ENCODE results near the gene GALNT15. TPM values are rescaled to one million over a fixed set of nuclear protein-coding genes. Genes with fewer than 3 reads are reported as not detected.

GALNT15 gene
- total RNA-seq, 1 experiment from 2014 or later: not detected

DNA sequence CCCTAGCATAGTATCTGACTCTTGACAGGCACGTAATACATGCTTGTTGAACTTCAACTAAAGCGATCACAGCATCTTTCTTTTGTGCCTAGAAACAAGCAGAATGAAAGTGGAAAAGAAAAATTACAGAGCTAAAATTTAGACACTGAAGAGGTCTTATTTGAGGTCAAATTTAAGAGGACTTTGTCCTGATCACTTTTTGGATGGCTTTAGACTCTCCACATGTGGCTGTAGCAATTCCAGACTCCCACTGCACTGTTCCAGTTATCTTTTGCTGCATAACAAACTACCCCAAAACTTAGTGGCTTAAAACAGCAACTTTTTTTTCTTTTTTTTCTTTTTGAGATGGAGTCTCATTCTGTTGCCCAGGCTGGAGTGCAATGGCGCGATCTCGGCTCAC, 66.7 kb downstream of the GALNT15 start:
- Histone ChIP-seq H3K4me2 (no peak overlapping the region), H3K4me3 (no peak overlapping the region), H3K9me3 (ENCODE audit: insufficient read depth, low read depth) (no peaks in the 10 kb centered on the region), H2AFZ (no peak overlapping the region), H3F3A (ENCODE audit: insufficient read depth, low read depth) (peaks cover 4% of the 10 kb centered on the region; the same call in 1 of the 2 replicates), H4K20me1 (ENCODE audit: insufficient read depth) (no peaks in the 10 kb centered on the region), H3K27ac (no peak overlapping the region), H3K27me3 (ENCODE audit: insufficient read depth, low read depth) (no peaks in the 10 kb centered on the region), H3K4me1 (replicated peaks; ENCODE audit: insufficient read depth) (peaks cover 16% of the 10 kb centered on the region), H3K79me2 (ENCODE audit: low read depth) (no peaks in the 10 kb centered on the region), H3K9me2 (ENCODE audit: insufficient read depth) (no peaks in the 10 kb centered on the region), H3K36me3 (ENCODE audit: low read depth) (no peaks in the 10 kb centered on the region)
- intact Hi-C loops (cut with micrococcal nuclease; ENCODE audit: unreplicated experiment): loop anchor here (5.0 to 10.0 kb wide), 4 partner anchors 179 to 1136 kb away; partner anchors contain the start of genes BTD and HACL1
- ChIA-PET CTCF (interaction anchor here (1.0 kb wide), 1 partner anchor 181 kb away, joined by 5 read pairs; no protein-coding TSS in a partner anchor), POLR2A (ENCODE audit: unreplicated experiment) (no interaction called here)
- TF ChIP-seq, protein P1, sequence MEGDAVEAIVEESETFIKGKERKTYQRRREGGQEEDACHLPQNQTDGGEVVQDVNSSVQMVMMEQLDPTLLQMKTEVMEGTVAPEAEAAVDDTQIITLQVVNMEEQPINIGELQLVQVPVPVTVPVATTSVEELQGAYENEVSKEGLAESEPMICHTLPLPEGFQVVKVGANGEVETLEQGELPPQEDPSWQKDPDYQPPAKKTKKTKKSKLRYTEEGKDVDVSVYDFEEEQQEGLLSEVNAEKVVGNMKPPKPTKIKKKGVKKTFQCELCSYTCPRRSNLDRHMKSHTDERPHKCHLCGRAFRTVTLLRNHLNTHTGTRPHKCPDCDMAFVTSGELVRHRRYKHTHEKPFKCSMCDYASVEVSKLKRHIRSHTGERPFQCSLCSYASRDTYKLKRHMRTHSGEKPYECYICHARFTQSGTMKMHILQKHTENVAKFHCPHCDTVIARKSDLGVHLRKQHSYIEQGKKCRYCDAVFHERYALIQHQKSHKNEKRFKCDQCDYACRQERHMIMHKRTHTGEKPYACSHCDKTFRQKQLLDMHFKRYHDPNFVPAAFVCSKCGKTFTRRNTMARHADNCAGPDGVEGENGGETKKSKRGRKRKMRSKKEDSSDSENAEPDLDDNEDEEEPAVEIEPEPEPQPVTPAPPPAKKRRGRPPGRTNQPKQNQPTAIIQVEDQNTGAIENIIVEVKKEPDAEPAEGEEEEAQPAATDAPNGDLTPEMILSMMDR (conservative IDR thresholded peaks at IDR 0.05): no peak
- no peak for TF ChIP-seq EZH2 (IDR thresholded peaks at IDR 0.05; ENCODE audit: low read depth)
- DNase-seq: no peak
- no TSS peak for BruUV-seq (replicated peaks)

DNA sequence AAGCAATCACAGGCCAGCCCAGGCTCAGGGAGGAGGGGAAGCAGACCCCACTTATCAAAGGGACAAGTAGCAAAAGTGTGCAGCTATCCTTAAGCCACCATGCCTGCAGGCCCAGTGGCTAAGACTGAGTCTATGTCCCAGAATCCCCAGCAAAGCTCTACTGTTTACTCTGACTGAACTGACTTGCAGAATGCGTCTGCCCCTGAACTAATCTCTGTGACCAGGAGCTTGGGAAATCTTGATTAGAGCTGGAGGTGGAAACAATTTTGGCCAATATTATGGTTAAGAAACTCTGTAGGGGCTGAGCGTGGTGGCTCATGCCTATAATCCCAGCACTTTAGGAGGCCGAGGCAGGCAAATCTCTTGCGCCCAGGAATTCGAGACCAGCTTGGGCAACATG, 67.7 kb downstream of the GALNT15 start:
- CTCF ChIA-PET: interaction anchor here (1.0 kb wide), 1 partner anchor 182 kb away, joined by 5 read pairs; no protein-coding TSS in a partner anchor
- BruUV-seq (replicated peaks): no TSS peak
- H2AFZ ChIP-seq: no peak overlapping the region
- intact Hi-C loops (cut with micrococcal nuclease; ENCODE audit: unreplicated experiment): loop anchor here (5.0 to 10.0 kb wide), 4 partner anchors 180 to 1137 kb away; partner anchors contain the start of genes BTD and HACL1
- H3K4me2 ChIP-seq: no peak overlapping the region
- no peak for DNase-seq
- H3K9me2 ChIP-seq (ENCODE audit: insufficient read depth): no peaks in the 10 kb centered on the region
- no peaks in the 10 kb centered on the region for H3K27me3 ChIP-seq (ENCODE audit: insufficient read depth, low read depth)
- peaks cover 4% of the 10 kb centered on the region; the same call in 1 of the 2 replicates for H3F3A ChIP-seq (ENCODE audit: insufficient read depth, low read depth)
- H3K36me3 ChIP-seq (ENCODE audit: low read depth): no peaks in the 10 kb centered on the region
- H3K79me2 ChIP-seq (ENCODE audit: low read depth): no peaks in the 10 kb centered on the region
- POLR2A ChIA-PET (ENCODE audit: unreplicated experiment): no interaction called here
- H3K9me3 ChIP-seq (ENCODE audit: insufficient read depth, low read depth): no peaks in the 10 kb centered on the region
- H3K4me1 ChIP-seq (replicated peaks; ENCODE audit: insufficient read depth): peaks cover 16% of the 10 kb centered on the region
- TF ChIP-seq EZH2 (IDR thresholded peaks at IDR 0.05; ENCODE audit: low read depth): no peak
- TF ChIP-seq, protein P1 (conservative IDR thresholded peaks at IDR 0.05): no peak
- no peak overlapping the region for H3K27ac ChIP-seq
- H3K4me3 ChIP-seq: no peak overlapping the region
- no peaks in the 10 kb centered on the region for H4K20me1 ChIP-seq (ENCODE audit: insufficient read depth)

DNA sequence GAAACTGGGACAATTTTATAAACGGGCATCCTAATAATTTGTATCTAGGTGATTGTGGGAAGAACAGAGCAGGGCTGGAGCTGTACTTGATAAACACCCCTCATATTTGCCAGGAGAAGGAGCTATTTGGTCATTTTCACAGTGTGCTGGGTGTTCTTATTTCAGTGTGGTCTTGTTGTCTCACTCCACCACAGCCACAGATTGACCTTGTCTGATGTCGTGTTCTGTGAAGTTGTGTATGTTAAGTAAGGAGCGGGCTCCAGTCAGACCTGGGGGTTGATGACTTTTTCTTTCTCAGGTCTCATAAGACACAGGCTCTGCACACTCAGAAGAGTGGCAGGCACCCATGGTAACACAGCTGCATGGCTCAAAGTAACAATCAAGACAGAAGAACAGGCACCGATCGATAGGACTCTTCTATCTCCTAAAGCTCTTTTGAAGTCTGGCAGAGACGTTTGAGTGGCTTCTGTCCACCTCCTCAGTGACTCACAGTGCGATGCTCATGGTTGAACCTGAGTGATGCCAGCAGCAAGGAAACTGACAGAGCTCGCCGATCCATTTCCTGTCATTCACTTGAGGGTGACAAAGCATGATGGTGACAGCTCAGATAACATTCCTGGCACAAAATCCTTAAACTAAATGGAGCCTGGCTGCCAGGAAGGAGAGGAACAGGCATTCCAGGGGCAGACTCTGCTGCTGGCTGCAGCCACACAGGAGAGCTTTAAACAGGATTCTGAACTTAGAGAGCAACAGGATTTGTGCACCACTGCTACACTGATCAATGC, 69.4 kb downstream of the GALNT15 start:
- H3K79me2 ChIP-seq (ENCODE audit: low read depth): no peaks in the 10 kb centered on the region
- intact Hi-C loops (cut with micrococcal nuclease; ENCODE audit: unreplicated experiment): loop anchor here (5.0 to 10.0 kb wide), 4 partner anchors 182 to 1139 kb away; partner anchors contain the start of genes BTD and HACL1
- peaks cover 16% of the 10 kb centered on the region for H3K4me1 ChIP-seq (replicated peaks; ENCODE audit: insufficient read depth)
- no peaks in the 10 kb centered on the region for H3K27me3 ChIP-seq (ENCODE audit: insufficient read depth, low read depth)
- TF ChIP-seq, protein P1 (conservative IDR thresholded peaks at IDR 0.05): no peak
- no peak for TF ChIP-seq EZH2 (IDR thresholded peaks at IDR 0.05; ENCODE audit: low read depth)
- H3K36me3 ChIP-seq (ENCODE audit: low read depth): no peaks in the 10 kb centered on the region
- peaks cover 4% of the 10 kb centered on the region; the same call in 1 of the 2 replicates for H3F3A ChIP-seq (ENCODE audit: insufficient read depth, low read depth)
- no peak overlapping the region for H3K27ac ChIP-seq
- H2AFZ ChIP-seq: no peak overlapping the region
- H4K20me1 ChIP-seq (ENCODE audit: insufficient read depth): no peaks in the 10 kb centered on the region
- H3K4me2 ChIP-seq: no peak overlapping the region
- no peaks in the 10 kb centered on the region for H3K9me2 ChIP-seq (ENCODE audit: insufficient read depth)
- BruUV-seq (replicated peaks): no TSS peak
- peak in 1 of 2 experiments; percentile 41 for DNase-seq
- no peaks in the 10 kb centered on the region for H3K9me3 ChIP-seq (ENCODE audit: insufficient read depth, low read depth)
- H3K4me3 ChIP-seq: no peak overlapping the region
- POLR2A ChIA-PET (ENCODE audit: unreplicated experiment): interaction anchor here (0.6 to 0.7 kb wide), 2 partner anchors 447 to 617 kb away, joined by 4 to 5 read pairs; no protein-coding TSS in a partner anchor
- CTCF ChIA-PET: no interaction called here
